Panc1 (cell line): ENCODE results near the gene SEZ6L.

ENCODE experiments used
- POLR2AphosphoS5 ChIP-seq: IDR thresholded peaks from 2 replicates; pipeline ENCODE4 v1.6.1; 2012; ENCODE audit warnings: mild to moderate bottlenecking, low read depth, low read length, moderate library complexity
- TF ChIP-seq, protein P1 (sequence below), 2 experiments: IDR thresholded peaks; 2 replicates each; pipeline ENCODE4 v1.6.1; 2011 to 2012; ENCODE audit warnings: low read depth in 2 of 2, control low read depth in 1 of 2, low read length in 1 of 2, mild to moderate bottlenecking in 1 of 2, moderate library complexity in 1 of 2; ENCODE audit not compliant: insufficient read depth in 1 of 2

DNA sequence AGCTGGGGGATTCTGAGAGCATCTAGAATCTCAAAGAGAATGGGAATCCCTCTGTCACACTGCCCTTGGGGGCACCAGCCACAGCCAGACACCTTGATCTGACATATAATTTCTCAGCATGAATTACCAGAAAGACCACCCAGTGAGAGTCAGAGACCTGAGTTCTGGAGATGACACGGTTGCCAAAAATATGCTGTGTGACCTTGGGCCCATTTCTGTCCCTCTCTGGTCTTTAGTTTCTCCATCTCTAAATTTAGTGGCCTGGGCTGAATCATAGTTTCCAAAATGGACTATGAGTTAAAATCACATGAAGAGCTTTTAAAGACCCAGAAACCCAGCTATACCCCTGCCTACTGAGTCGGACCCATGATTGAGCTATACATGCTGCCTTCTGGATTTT is 15.9 kb downstream of the SEZ6L start:
- TF ChIP-seq, protein P1, sequence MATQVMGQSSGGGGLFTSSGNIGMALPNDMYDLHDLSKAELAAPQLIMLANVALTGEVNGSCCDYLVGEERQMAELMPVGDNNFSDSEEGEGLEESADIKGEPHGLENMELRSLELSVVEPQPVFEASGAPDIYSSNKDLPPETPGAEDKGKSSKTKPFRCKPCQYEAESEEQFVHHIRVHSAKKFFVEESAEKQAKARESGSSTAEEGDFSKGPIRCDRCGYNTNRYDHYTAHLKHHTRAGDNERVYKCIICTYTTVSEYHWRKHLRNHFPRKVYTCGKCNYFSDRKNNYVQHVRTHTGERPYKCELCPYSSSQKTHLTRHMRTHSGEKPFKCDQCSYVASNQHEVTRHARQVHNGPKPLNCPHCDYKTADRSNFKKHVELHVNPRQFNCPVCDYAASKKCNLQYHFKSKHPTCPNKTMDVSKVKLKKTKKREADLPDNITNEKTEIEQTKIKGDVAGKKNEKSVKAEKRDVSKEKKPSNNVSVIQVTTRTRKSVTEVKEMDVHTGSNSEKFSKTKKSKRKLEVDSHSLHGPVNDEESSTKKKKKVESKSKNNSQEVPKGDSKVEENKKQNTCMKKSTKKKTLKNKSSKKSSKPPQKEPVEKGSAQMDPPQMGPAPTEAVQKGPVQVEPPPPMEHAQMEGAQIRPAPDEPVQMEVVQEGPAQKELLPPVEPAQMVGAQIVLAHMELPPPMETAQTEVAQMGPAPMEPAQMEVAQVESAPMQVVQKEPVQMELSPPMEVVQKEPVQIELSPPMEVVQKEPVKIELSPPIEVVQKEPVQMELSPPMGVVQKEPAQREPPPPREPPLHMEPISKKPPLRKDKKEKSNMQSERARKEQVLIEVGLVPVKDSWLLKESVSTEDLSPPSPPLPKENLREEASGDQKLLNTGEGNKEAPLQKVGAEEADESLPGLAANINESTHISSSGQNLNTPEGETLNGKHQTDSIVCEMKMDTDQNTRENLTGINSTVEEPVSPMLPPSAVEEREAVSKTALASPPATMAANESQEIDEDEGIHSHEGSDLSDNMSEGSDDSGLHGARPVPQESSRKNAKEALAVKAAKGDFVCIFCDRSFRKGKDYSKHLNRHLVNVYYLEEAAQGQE (IDR thresholded peaks at IDR 0.05; ENCODE audit: insufficient read depth in 1 of 2, low read depth in 2 of 2, low read length in 1 of 2), result no peak
- TF ChIP-seq POLR2AphosphoS5, result no peak
